SU-DHL-6 (cell line): ENCODE measurements around the gene CLTB.

Experiments used
- H2AFZ ChIP-seq: fragments of 200-600 bp; sonication (generic); 2 replicates; pipeline ENCODE4 v1.6.1; 2014; ENCODE audit warnings: low read depth, mild to moderate bottlenecking, moderate library complexity, mixed read lengths, antibody characterized with exemption, low read length; ENCODE audit not compliant: severe bottlenecking
- H3F3A ChIP-seq: fragments of 200-600 bp; shearing (Covaris generic); 2 replicates; pipeline ENCODE4 v1.6.0; 2016; ENCODE audit warnings: antibody characterized with exemption, mild to moderate bottlenecking; ENCODE audit not compliant: insufficient read depth
- H3K27ac ChIP-seq: fragments of 200-600 bp; sonication (generic); 2 replicates; pipeline ENCODE4 v1.5.1; 2016; ENCODE audit warnings: low read depth, mild to moderate bottlenecking, low read length, moderate library complexity, mixed read lengths
- H3K27me3 ChIP-seq: fragments of 200-600 bp; sonication (generic), shearing (Covaris generic); 2 replicates; pipeline ENCODE4 v1.6.0; 2014; ENCODE audit warnings: mild to moderate bottlenecking, low read length
- H3K36me3 ChIP-seq: fragments of 200-600 bp; sonication (generic); 2 replicates; pipeline ENCODE4 v1.6.1; 2014; ENCODE audit warnings: mild to moderate bottlenecking, low read length, mixed read lengths
- H3K4me2 ChIP-seq: fragments of 300-600, 200-600 bp; shearing (Covaris generic), sonication (generic); 2 replicates; pipeline ENCODE4 v1.6.0; 2014; ENCODE audit warnings: low read length, low read depth, mild to moderate bottlenecking; ENCODE audit not compliant: poor library complexity, severe bottlenecking
- H3K4me3 ChIP-seq: fragments of 200-600 bp; sonication (generic); 2 replicates; pipeline ENCODE4 v1.5.1; 2014; ENCODE audit warnings: antibody characterized with exemption, low read length, mild to moderate bottlenecking, mixed read lengths; ENCODE audit not compliant: insufficient read depth, poor library complexity, severe bottlenecking
- H3K79me2 ChIP-seq: fragments of 200-600 bp; sonication (generic); 2 replicates; pipeline ENCODE4 v1.6.1; 2014; ENCODE audit warnings: mild to moderate bottlenecking, low read length, moderate library complexity; ENCODE audit not compliant: insufficient read depth
- H3K9ac ChIP-seq: fragments of 200-600 bp; sonication (generic); 2 replicates; pipeline ENCODE4 v1.7.0; 2014; ENCODE audit warnings: mild to moderate bottlenecking, low read length
- H3K9me2 ChIP-seq: fragments of 200-600 bp; sonication (generic); replicated peaks from 2 replicates; pipeline ENCODE4 v1.6.1; 2014; ENCODE audit warnings: low read length; ENCODE audit not compliant: insufficient read depth
- H3K9me3 ChIP-seq: fragments of 200-600 bp; sonication (generic); 2 replicates; pipeline ENCODE4 v1.6.1; 2014; ENCODE audit warnings: low read length, mixed read lengths; ENCODE audit not compliant: insufficient read depth
- H4K20me1 ChIP-seq: fragments of 200-600 bp; sonication (generic); 2 replicates; pipeline ENCODE4 v1.6.1; 2014; ENCODE audit warnings: low read depth, mild to moderate bottlenecking, antibody characterized with exemption, low read length, moderate library complexity, mixed read lengths
- EZH2phosphoT487 ChIP-seq: fragments of 200-600 bp; sonication (generic), shearing (Covaris generic); conservative IDR thresholded peaks from 2 replicates; pipeline ENCODE4 v1.6.1; 2018; ENCODE audit warnings: mild to moderate bottlenecking, antibody characterized with exemption, low read length, moderate library complexity, mixed read lengths
- TF ChIP-seq, protein P1 (sequence below): fragments of 200-600 bp; sonication (generic); IDR thresholded peaks from one replicate; pipeline ENCODE4 v1.5.1; 2017; ENCODE audit warnings: antibody characterized with exemption, mild to moderate bottlenecking, low read length, moderate library complexity; ENCODE audit not compliant: insufficient read depth, poor library complexity, severe bottlenecking

The CLTB gene

DNA sequence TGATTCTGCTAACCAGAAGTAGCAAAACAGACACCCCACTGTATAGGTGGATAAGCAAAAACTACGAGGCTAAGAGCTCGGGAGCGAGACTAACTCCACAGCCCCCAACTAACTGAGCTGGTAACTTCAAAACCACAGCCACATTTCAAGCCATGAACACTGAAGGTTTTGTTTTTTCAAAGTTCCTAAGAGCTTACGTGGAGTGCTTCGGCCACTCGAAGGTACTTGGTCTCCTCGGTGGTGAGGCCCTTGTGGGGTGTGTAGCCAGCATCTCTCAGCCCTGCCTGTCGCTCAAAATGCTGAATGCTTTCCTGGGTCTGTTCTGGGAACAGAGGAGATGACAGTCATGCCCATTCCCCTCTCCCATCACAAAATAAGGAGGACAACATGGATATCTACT, 65.9 kb downstream of the CLTB start:
- H3K4me2 ChIP-seq: no peak overlapping the region
- TF ChIP-seq EZH2phosphoT487: no peak
- TF ChIP-seq, protein P1, sequence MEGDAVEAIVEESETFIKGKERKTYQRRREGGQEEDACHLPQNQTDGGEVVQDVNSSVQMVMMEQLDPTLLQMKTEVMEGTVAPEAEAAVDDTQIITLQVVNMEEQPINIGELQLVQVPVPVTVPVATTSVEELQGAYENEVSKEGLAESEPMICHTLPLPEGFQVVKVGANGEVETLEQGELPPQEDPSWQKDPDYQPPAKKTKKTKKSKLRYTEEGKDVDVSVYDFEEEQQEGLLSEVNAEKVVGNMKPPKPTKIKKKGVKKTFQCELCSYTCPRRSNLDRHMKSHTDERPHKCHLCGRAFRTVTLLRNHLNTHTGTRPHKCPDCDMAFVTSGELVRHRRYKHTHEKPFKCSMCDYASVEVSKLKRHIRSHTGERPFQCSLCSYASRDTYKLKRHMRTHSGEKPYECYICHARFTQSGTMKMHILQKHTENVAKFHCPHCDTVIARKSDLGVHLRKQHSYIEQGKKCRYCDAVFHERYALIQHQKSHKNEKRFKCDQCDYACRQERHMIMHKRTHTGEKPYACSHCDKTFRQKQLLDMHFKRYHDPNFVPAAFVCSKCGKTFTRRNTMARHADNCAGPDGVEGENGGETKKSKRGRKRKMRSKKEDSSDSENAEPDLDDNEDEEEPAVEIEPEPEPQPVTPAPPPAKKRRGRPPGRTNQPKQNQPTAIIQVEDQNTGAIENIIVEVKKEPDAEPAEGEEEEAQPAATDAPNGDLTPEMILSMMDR: no peak
- no peaks in the 10 kb centered on the region for H4K20me1 ChIP-seq
- no peaks in the 10 kb centered on the region for H3K27me3 ChIP-seq
- no peaks in the 10 kb centered on the region for H3K9me3 ChIP-seq
- H3K36me3 ChIP-seq: peaks cover 6% of the 10 kb centered on the region; the same call in 1 of the 2 replicates
- H3K9me2 ChIP-seq: no peaks in the 10 kb centered on the region
- no peaks in the 10 kb centered on the region for H3F3A ChIP-seq
- no peak overlapping the region for H2AFZ ChIP-seq
- H3K27ac ChIP-seq: no peak overlapping the region
- no peak overlapping the region for H3K9ac ChIP-seq
- no peak overlapping the region for H3K4me3 ChIP-seq
- H3K79me2 ChIP-seq: 0 out of 2 replicates have a peak, but pooled peaks cover 6% of the 10 kb centered on the region

DNA sequence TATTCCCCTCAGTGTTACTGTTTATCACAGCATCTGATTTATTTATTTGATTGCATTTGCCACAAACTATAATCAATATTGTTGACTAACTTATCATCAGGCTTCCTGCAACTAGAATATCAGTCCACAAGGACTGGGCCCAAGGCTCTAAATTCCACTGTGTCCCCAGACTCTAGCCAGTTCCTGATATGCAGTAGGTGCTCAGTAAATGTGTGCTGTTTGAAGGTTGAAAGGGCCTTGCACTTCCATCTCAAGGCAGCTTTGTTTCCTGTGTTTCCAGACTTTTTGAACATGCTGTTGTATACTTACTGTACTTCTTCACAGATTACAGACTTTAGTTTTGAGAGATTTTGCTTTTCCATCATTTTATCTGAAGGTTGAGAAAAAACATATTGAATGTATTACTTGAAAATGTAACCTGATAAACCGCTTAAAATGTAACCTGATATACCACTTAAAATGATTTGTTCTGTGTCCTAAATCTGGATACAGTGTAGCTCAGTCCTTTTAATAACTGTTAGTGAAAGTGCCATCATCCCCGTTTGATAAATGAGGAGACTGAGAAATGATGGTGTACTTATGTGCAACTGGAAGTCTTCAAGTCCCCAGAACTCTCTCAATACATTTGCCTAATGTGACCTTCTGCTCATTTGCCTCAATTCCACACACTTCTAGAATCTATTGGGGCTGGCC, 73.4 kb downstream of the CLTB start:
- no peak overlapping the region for H3K9ac ChIP-seq
- no peak overlapping the region for H3K4me2 ChIP-seq
- H3K79me2 ChIP-seq: no peaks in the 10 kb centered on the region
- no peaks in the 10 kb centered on the region for H3K9me3 ChIP-seq
- TF ChIP-seq EZH2phosphoT487: no peak
- TF ChIP-seq, protein P1: no peak
- no peaks in the 10 kb centered on the region for H4K20me1 ChIP-seq
- H2AFZ ChIP-seq: no peak overlapping the region
- no peaks in the 10 kb centered on the region for H3K9me2 ChIP-seq
- H3K4me3 ChIP-seq: no peak overlapping the region
- H3K27me3 ChIP-seq: no peaks in the 10 kb centered on the region
- peaks cover 6% of the 10 kb centered on the region; the same call in 1 of the 2 replicates for H3K36me3 ChIP-seq
- H3F3A ChIP-seq: no peaks in the 10 kb centered on the region
- H3K27ac ChIP-seq: no peak overlapping the region
